HepG2 (cell line): ENCODE results near the gene TMEM131. TPM values are rescaled to one million over a fixed set of nuclear protein-coding genes. Genes with fewer than 3 reads are reported as not detected.
A peak's percentile ranks its signal among the peaks of the same experiment; 100 is the strongest.

ENCODE experiments used
- HCFC1 ChIP-seq: fragments of 150-350 bp; IDR thresholded peaks from 2 replicates; pipeline ENCODE4 v1.6.1; 2014; ENCODE audit warnings: low read depth, low read length
- NFKB2 ChIP-seq: sonication (generic); formaldehyde crosslinking; IDR thresholded peaks from 2 replicates; pipeline ENCODE4 v1.4.0; 2020; ENCODE audit warnings: missing genetic modification reagents, borderline replicate concordance
- NR1H2 ChIP-seq: sonication (generic); formaldehyde crosslinking; IDR thresholded peaks from 2 replicates; pipeline ENCODE4 v1.8.1; 2022; ENCODE audit warnings: low read depth, missing genetic modification reagents, borderline replicate concordance
- TGIF2 ChIP-seq: IDR thresholded peaks from 2 replicates; pipeline ENCODE4 v1.6.1; 2016; ENCODE audit warnings: control low read depth, missing compliant biosample characterization
- XBP1 ChIP-seq: sonication (generic); formaldehyde crosslinking; IDR thresholded peaks from 2 replicates; pipeline ENCODE4 v1.5.0; 2020; ENCODE audit warnings: missing genetic modification reagents
- ZGPAT ChIP-seq: IDR thresholded peaks from 2 replicates; pipeline ENCODE4 v1.6.1; 2016; ENCODE audit warnings: mild to moderate bottlenecking
- ZNF652 ChIP-seq: IDR thresholded peaks from 2 replicates; pipeline ENCODE4 v1.6.1; 2016; ENCODE audit warnings: low read depth, borderline replicate concordance
- ZNF780A ChIP-seq: sonication (generic); formaldehyde crosslinking; IDR thresholded peaks from 2 replicates; pipeline ENCODE4 v1.8.0; 2022; ENCODE audit warnings: mild to moderate bottlenecking, missing genetic modification reagents, moderate library complexity
- polyA plus RNA-seq, 8 experiments: library from polyadenylated mRNA; depleted of rRNA in 3 of 8; stranded (reverse) in 7 of 8; unstranded in 1 of 8; fragments of >200 nt; fragmentation: Illumina TruSeq in 4 of 8; extraction: Trizol in 4 of 8; gene quantifications; 2 replicates each; pipeline versions ENCODE4 v1.2.1 to v1.2.3, GENCODE V29; 2011 to 2016; ENCODE audit warnings: low read depth in 4 of 8, missing spikeins in 1 of 8, mixed read lengths in 1 of 8; ENCODE audit not compliant: insufficient read depth in 1 of 8
- total RNA-seq, 5 experiments: library from RNA; depleted of rRNA; stranded (reverse); fragments of >200 nt; fragmentation: Illumina TruSeq; extraction: Trizol; gene quantifications; 2 replicates each; pipeline ENCODE4 v1.2.3, GENCODE V29; 2016; ENCODE audit warnings: low read depth in 1 of 5
- TF ChIP-seq, protein P1 (sequence below): sonication (generic); formaldehyde crosslinking; IDR thresholded peaks from 2 replicates; pipeline ENCODE4 v1.5.0; 2020; ENCODE audit warnings: mild to moderate bottlenecking, missing genetic modification reagents, borderline replicate concordance

Gene TMEM131
- total and polyA plus RNA-seq, 2 of the 13 experiments (the other 11 are each of a cell fraction or from before 2014, with no cell fraction given), result 17.9 to 19.5 TPM

GRCh38 chr2:97967931-97968627, 27.7 kb downstream of the TMEM131 start (continued):
- TF ChIP-seq, protein P1, sequence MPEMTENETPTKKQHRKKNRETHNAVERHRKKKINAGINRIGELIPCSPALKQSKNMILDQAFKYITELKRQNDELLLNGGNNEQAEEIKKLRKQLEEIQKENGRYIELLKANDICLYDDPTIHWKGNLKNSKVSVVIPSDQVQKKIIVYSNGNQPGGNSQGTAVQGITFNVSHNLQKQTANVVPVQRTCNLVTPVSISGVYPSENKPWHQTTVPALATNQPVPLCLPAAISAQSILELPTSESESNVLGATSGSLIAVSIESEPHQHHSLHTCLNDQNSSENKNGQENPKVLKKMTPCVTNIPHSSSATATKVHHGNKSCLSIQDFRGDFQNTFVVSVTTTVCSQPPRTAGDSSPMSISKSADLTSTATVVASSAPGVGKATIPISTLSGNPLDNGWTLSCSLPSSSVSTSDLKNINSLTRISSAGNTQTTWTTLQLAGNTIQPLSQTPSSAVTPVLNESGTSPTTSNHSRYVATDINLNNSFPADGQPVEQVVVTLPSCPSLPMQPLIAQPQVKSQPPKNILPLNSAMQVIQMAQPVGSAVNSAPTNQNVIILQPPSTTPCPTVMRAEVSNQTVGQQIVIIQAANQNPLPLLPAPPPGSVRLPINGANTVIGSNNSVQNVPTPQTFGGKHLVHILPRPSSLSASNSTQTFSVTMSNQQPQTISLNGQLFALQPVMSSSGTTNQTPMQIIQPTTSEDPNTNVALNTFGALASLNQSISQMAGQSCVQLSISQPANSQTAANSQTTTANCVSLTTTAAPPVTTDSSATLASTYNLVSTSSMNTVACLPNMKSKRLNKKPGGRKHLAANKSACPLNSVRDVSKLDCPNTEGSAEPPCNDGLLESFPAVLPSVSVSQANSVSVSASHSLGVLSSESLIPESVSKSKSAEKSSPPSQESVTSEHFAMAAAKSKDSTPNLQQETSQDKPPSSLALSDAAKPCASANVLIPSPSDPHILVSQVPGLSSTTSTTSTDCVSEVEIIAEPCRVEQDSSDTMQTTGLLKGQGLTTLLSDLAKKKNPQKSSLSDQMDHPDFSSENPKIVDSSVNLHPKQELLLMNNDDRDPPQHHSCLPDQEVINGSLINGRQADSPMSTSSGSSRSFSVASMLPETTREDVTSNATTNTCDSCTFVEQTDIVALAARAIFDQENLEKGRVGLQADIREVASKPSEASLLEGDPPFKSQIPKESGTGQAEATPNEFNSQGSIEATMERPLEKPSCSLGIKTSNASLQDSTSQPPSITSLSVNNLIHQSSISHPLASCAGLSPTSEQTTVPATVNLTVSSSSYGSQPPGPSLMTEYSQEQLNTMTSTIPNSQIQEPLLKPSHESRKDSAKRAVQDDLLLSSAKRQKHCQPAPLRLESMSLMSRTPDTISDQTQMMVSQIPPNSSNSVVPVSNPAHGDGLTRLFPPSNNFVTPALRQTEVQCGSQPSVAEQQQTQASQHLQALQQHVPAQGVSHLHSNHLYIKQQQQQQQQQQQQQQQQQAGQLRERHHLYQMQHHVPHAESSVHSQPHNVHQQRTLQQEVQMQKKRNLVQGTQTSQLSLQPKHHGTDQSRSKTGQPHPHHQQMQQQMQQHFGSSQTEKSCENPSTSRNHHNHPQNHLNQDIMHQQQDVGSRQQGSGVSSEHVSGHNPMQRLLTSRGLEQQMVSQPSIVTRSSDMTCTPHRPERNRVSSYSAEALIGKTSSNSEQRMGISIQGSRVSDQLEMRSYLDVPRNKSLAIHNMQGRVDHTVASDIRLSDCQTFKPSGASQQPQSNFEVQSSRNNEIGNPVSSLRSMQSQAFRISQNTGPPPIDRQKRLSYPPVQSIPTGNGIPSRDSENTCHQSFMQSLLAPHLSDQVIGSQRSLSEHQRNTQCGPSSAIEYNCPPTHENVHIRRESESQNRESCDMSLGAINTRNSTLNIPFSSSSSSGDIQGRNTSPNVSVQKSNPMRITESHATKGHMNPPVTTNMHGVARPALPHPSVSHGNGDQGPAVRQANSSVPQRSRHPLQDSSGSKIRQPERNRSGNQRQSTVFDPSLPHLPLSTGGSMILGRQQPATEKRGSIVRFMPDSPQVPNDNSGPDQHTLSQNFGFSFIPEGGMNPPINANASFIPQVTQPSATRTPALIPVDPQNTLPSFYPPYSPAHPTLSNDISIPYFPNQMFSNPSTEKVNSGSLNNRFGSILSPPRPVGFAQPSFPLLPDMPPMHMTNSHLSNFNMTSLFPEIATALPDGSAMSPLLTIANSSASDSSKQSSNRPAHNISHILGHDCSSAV (CRISPR knock-in tag), result no peak
- TF ChIP-seq XBP1 (CRISPR knock-in tag) (no peak), NR1H2 (CRISPR knock-in tag) (no peak), ZNF780A (no peak), TGIF2 (CRISPR knock-in tag) (no peak), ZNF652 (CRISPR knock-in tag) (peak; percentile 39; the same call in 1 of the 2 replicates), NFKB2 (CRISPR knock-in tag) (no peak), ZGPAT (CRISPR knock-in tag) (no peak), HCFC1 (no peak)
- TF ChIP-seq, all 625 proteins: peak for 6
